Neural progenitor cell (in vitro differentiated cells): ENCODE results near the gene MAP7.

Experiments
- CTCF ChIP-seq: fragments of 200-600 bp; sonication (generic); IDR thresholded peaks from 2 replicates; pipeline ENCODE4 v1.5.1; 2017; ENCODE audit warnings: antibody characterized with exemption, mild to moderate bottlenecking
- EZH2 ChIP-seq: fragments of 200-600 bp; sonication (generic); IDR thresholded peaks from 2 replicates; pipeline ENCODE4 v1.6.1; 2017; ENCODE audit warnings: antibody characterized with exemption, mild to moderate bottlenecking, moderate library complexity
- EZH2phosphoT487 ChIP-seq: fragments of 200-600 bp; sonication (generic); IDR thresholded peaks from 2 replicates; pipeline ENCODE4 v1.6.1; 2017; ENCODE audit warnings: antibody characterized with exemption

GRCh38 chr6:136527831-136528230 is 22.4 kb downstream of the MAP7 start:
- no peak for TF ChIP-seq CTCF
- no peak for TF ChIP-seq EZH2
- no peak for TF ChIP-seq EZH2phosphoT487
